Breast epithelium (tissue), 4 donors: ENCODE results near the gene TSSK2. TPM values are rescaled to one million over a fixed set of nuclear protein-coding genes. Genes with fewer than 3 reads are reported as not detected.
"Not testable (repeated sequence)": the region's sequence is repeated elsewhere in the genome, so short reads cannot be mapped to it uniquely, and the experiment has no call there.

Experiments
- DNase-seq, 2 donors: peaks; one replicate each; pipeline ENCODE4 v3.0.0-alpha.2; 2019; ENCODE audit warnings: low spot score in 2 of 2
- H3K27ac ChIP-seq, 2 donors: fragments of 200-600 bp; sonication (generic) in 1 of 2; one replicate each; pipeline ENCODE4 v1.5.1; 2016 to 2019; ENCODE audit warnings: mild to moderate bottlenecking in 1 of 2
- H3K27me3 ChIP-seq, 2 donors: fragments of 200-600 bp; sonication (generic) in 1 of 2; one replicate each; pipeline versions ENCODE4 v1.5.1 to v1.6.0; 2017 to 2019; ENCODE audit warnings: control low read depth in 1 of 2, mild to moderate bottlenecking in 1 of 2
- H3K36me3 ChIP-seq: fragments of 200-600 bp; one replicate; pipeline ENCODE4 v1.5.1; 2019
- H3K4me1 ChIP-seq, 2 donors: fragments of 200-600 bp; sonication (generic); one replicate each; pipeline ENCODE4 v1.5.1; 2016 to 2019; ENCODE audit warnings: control low read depth in 1 of 2
- H3K4me3 ChIP-seq, 3 donors: fragments of 200-600 bp; sonication (generic); 1 replicate in 2 of 3; 2 replicates in 1 of 3; pipeline ENCODE4 v1.5.1; 2016 to 2019; ENCODE audit warnings: mild to moderate bottlenecking in 3 of 3, moderate library complexity in 2 of 3
- H3K9me3 ChIP-seq, 2 donors: fragments of 200-600 bp; sonication (generic) in 1 of 2; one replicate each; pipeline ENCODE4 v1.5.1; 2016 to 2019; ENCODE audit warnings: control low read depth in 1 of 2
- POLR2A ChIP-seq: fragments of 450-650 bp; IDR thresholded peaks from one replicate; pipeline ENCODE4 v1.6.1; 2016; ENCODE audit warnings: antibody characterized with exemption, mild to moderate bottlenecking, moderate library complexity
- POLR2AphosphoS5 ChIP-seq, 3 donors: sonication (generic); formaldehyde crosslinking; IDR thresholded peaks; one replicate each; pipeline ENCODE4 v1.6.1; 2017; ENCODE audit warnings: antibody characterized with exemption in 3 of 3
- intact Hi-C: fragments of 100-400 bp; cut with DNase I; formaldehyde crosslinking; loops from one replicate; pipeline ENCODE4 v1.15.1; 2023; ENCODE audit warnings: low total_unique reads
- total RNA-seq, 3 donors: library from RNA; depleted of rRNA; stranded (reverse); fragments of >200 nt; gene quantifications; one replicate each; pipeline ENCODE4 v1.1.0, GENCODE V29; 2016
- TF ChIP-seq, protein P1 (sequence below), 3 donors: fragments of 450-650 bp; IDR thresholded peaks; one replicate each; pipeline ENCODE4 v1.5.1; 2016 to 2017; ENCODE audit warnings: antibody characterized with exemption in 3 of 3, mild to moderate bottlenecking in 3 of 3, moderate library complexity in 3 of 3

TSSK2 gene
- total RNA-seq, 3 donors from 2014 or later: not detected

DNA sequence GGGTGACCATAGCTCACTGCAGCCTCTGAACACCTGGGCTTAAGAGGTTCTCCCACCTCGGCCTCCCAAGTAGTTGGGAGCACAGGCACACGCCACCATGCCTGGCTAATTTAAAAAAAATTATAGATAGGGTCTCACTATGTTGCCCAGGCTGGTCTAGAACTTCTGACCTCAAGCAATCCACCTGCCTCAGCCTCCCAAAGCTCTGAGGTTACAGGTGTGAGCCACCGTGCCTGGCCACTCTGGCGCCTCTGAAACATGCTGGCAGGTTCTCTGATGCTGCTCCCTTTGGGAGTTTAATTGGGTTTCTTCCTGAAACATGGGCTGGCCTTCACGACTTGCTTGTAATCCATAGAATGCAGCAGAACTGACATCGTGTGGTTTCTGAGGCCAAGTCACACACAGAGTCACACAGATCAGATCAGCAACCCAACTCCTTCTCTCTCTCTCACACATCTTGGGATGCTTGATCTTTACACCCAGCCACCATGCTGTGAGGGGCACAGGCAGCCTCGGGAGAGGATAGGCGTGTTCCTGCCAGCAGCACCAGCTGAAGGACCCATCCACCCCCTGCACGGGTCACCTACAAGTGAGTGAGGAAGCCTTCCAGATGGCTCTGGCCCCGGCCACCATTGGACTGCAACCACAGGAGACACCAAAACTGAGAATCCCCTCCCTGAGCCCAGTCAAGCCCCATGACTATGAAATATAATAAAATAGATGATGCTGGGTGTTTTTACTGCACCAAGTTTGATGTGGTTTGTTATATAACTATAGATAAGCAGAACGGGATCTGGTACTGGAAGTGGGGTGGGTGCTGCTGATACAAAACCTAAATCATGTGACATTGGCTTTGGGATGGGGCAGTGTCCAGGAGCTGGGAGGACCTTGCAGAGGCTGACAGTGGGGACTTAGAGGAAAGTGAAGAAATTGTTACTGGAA, 22.1 kb downstream of the TSSK2 start:
- Histone ChIP-seq H3K9me3 (no peaks in the 10 kb centered on the region), H3K27ac (no peak overlapping the region), H3K4me3 (no peak overlapping the region), H3K36me3 (no peaks in the 10 kb centered on the region), H3K27me3 (peaks cover 7 to 57% of the 10 kb centered on the region in 2 donors), H3K4me1 (peaks cover 0 to 4% of the 10 kb centered on the region in 2 donors)
- intact Hi-C loops: no loop called here
- no peak for DNase-seq
- TF ChIP-seq, protein P1, sequence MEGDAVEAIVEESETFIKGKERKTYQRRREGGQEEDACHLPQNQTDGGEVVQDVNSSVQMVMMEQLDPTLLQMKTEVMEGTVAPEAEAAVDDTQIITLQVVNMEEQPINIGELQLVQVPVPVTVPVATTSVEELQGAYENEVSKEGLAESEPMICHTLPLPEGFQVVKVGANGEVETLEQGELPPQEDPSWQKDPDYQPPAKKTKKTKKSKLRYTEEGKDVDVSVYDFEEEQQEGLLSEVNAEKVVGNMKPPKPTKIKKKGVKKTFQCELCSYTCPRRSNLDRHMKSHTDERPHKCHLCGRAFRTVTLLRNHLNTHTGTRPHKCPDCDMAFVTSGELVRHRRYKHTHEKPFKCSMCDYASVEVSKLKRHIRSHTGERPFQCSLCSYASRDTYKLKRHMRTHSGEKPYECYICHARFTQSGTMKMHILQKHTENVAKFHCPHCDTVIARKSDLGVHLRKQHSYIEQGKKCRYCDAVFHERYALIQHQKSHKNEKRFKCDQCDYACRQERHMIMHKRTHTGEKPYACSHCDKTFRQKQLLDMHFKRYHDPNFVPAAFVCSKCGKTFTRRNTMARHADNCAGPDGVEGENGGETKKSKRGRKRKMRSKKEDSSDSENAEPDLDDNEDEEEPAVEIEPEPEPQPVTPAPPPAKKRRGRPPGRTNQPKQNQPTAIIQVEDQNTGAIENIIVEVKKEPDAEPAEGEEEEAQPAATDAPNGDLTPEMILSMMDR (IDR thresholded peaks at IDR 0.05): no peak
- TF ChIP-seq POLR2AphosphoS5 (IDR thresholded peaks at IDR 0.05) (no peak), POLR2A (no peak)

DNA sequence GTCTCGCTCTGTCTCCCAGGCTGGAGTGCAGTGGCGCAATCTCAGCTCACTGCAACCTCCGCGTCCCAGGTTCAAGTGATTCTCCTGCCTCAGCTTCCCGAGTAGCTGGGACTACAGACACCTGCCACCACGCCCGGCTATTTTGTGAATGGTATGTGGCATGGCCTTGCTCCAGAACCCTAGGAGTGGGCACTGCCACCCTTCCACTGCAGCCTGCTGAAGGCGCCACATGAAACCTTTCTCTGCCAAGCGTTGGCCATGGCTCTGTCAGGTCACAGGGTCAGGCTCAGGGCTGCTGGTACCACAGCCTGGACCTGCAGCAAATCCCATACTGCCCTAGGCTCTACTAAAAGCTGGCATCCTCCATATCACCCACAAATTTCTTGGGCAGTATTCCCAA, 25.0 kb downstream of the TSSK2 start:
- intact Hi-C loops, H3K36me3 ChIP-seq, H3K27ac ChIP-seq, DNase-seq, H3K9me3 ChIP-seq, H3K4me3 ChIP-seq, H3K4me1 ChIP-seq: not testable (repeated sequence)
- H3K27me3 ChIP-seq: peaks cover 1 to 38% of the 10 kb centered on the region in 2 donors

DNA sequence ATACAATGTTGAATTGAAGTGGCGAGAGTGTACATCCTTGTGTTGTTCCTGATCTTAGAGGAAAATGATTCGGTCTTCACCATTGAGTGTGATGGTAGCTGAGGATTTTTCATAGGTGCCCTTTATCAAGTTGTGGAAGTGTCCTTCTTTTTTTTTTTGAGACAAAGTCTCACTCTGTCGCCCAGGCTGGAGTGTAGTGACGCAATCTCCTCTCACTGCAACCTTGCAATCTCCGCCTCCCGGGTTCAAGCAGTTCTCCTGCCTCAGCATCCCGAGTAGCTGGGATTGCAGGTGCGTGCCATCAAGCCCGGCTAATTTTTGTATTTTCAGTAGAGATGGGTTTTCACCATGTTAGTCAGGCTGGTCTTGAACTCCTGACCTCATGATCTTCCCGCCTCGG, 27.5 kb downstream of the TSSK2 start:
- peaks cover 0 to 15% of the 10 kb centered on the region in 2 donors for H3K27me3 ChIP-seq

DNA sequence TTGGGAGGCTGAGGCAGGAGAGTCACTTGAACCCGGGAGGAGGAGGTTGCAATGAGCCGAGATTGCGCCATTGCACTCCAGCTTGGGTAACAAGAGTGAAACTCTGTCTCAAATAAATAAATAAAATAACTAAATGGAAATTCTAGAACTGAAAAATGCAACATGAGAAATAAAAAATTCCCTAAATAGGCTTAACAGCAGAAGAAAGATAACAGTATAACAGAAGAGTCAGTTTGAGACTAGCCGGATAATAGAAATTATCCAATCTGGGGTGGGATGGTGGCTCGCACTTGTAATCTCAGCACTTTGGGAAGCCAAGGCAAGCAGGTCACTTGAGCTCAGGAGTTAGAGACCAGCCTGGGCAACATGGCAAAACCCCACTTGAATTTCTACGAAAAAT, 33.3 kb downstream of the TSSK2 start:
- Histone ChIP-seq H3K4me3 (no peak overlapping the region), H3K4me1 (no peaks in the 10 kb centered on the region), H3K9me3 (peaks cover 0 to 4% of the 10 kb centered on the region in 2 donors), H3K27me3 (peaks cover 4 to 39% of the 10 kb centered on the region in 2 donors), H3K27ac (no peak overlapping the region), H3K36me3 (no peaks in the 10 kb centered on the region)
- intact Hi-C loops: no loop called here
- DNase-seq: no peak
- TF ChIP-seq, protein P1 (IDR thresholded peaks at IDR 0.05): no peak
- no peak for TF ChIP-seq POLR2AphosphoS5 (IDR thresholded peaks at IDR 0.05)
- TF ChIP-seq POLR2A: no peak

More for the DNA sequence above, 27.5 kb downstream of the TSSK2 start:
- H3K9me3 ChIP-seq, H3K36me3 ChIP-seq, intact Hi-C loops, H3K4me3 ChIP-seq, H3K4me1 ChIP-seq, H3K27ac ChIP-seq, DNase-seq: not testable (repeated sequence)

DNA sequence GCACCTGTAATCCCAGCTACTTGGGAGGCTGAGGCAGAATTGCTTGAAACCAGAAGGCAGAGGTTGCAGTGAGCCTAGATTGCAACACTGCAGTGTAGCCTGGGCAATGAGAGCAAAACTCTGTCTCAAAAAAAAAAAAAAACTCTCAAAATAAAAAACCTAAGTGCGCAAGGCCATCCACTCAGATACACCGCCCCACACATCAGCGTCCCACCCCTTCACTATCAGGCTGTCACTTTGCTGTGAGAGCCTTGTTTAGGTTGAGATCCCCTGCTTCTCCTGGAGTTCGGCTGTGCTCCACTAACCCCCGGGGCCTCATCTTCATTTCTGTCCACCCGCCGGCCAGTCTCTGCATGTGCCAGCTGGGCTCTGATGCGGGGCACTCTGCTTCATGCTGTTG, 35.3 kb downstream of the TSSK2 start:
- H3K27me3 ChIP-seq: peaks cover 5 to 38% of the 10 kb centered on the region in 2 donors

More for the DNA sequence above, 35.3 kb downstream of the TSSK2 start:
- H3K36me3 ChIP-seq: no peaks in the 10 kb centered on the region
- H3K27ac ChIP-seq: no peak overlapping the region
- no peak overlapping the region for H3K4me3 ChIP-seq
- TF ChIP-seq POLR2A (no peak), POLR2AphosphoS5 (IDR thresholded peaks at IDR 0.05) (no peak)
- TF ChIP-seq, protein P1 (IDR thresholded peaks at IDR 0.05): no peak
- DNase-seq: no peak
- intact Hi-C loops: no loop called here
- peaks cover 0 to 4% of the 10 kb centered on the region in 2 donors for H3K9me3 ChIP-seq
- no peaks in the 10 kb centered on the region for H3K4me1 ChIP-seq
